Thyroid gland (tissue), 4 donors: ENCODE data around the gene MRC1. TPM values are rescaled to one million over a fixed set of nuclear protein-coding genes. Genes with fewer than 3 reads are reported as not detected.

Source experiments
- DNase-seq, 2 donors: peaks; one replicate each; pipeline ENCODE4 v3.0.0-alpha.2; 2019
- H3K27ac ChIP-seq, 3 donors: fragments of 200-600 bp; sonication (generic); 1 replicate in 2 of 3; 2 replicates in 1 of 3; pipeline ENCODE4 v1.5.1; 2016 to 2019; ENCODE audit warnings: mild to moderate bottlenecking in 1 of 3, moderate library complexity in 1 of 3
- H3K27me3 ChIP-seq: fragments of 200-600 bp; sonication (generic); one replicate; pipeline ENCODE4 v1.5.1; 2019
- H3K36me3 ChIP-seq, 2 donors: fragments of 200-600 bp; sonication (generic); one replicate each; pipeline ENCODE4 v1.5.1; 2016 to 2019
- H3K4me1 ChIP-seq, 2 donors: fragments of 200-600 bp; sonication (generic); one replicate each; pipeline ENCODE4 v1.5.1; 2017 to 2019
- H3K4me3 ChIP-seq, 3 donors: fragments of 200-600 bp; sonication (generic); replicated peaks in 1 of 3; 1 replicate in 2 of 3; 2 replicates in 1 of 3; pipeline ENCODE4 v1.5.1; 2016; ENCODE audit warnings: mild to moderate bottlenecking in 1 of 3
- H3K9me3 ChIP-seq: fragments of 200-600 bp; sonication (generic); one replicate; pipeline ENCODE4 v1.5.1; 2017
- POLR2A ChIP-seq, 2 donors: fragments of 450-650 bp; IDR thresholded peaks; one replicate each; pipeline ENCODE4 v1.6.1; 2017; ENCODE audit warnings: antibody characterized with exemption in 2 of 2, mild to moderate bottlenecking in 2 of 2, moderate library complexity in 1 of 2
- WGBS, 2 donors: methylation state at CpG; one replicate each; pipeline ENCODE4 v1.1.5; 2017; 5-methylcytosine and 5-hydroxymethylcytosine counted together
- intact Hi-C: fragments of 100-400 bp; cut with DNase I; formaldehyde crosslinking; loops from one replicate; pipeline ENCODE4 v1.15.1; 2023
- total RNA-seq, 4 donors: library from RNA; depleted of rRNA; stranded (reverse); fragments of >200 nt; gene quantifications; one replicate each; pipeline ENCODE4 v1.2.3, GENCODE V29; 2016
- TF ChIP-seq, protein P1 (sequence below), 6 experiments: fragments of 200-600 bp in 3 of 6; fragments of 450-650 bp in 3 of 6; sonication (generic) in 3 of 6; IDR thresholded peaks; one replicate each; pipeline ENCODE4 v1.5.1; 2016 to 2019; ENCODE audit warnings: antibody characterized with exemption in 6 of 6, mild to moderate bottlenecking in 2 of 6, inconsistent platforms in 1 of 6, moderate library complexity in 1 of 6

MRC1 gene
- total RNA-seq, 4 donors from 2014 or later = 11.8 to 73.4 (median 36.8) TPM

DNA sequence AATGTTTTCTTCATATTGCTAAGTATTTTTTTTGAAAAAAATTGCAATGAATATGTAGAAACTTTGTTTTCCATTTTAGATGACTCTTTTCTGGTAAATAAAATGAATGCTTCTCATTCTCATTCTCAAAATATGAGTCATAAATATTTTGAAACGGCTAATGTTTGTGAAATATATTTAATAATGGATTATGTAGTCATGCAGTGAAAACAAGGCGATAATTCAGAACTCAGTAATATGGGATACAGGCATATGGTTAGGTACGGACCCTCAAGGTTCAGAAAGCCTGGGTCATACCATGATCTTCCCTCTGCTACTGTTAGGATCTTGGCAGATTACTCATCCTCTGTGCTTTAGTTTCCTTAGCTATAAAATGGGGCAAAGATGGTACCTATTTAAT, 96.3 kb downstream of the MRC1 start:
- DNase-seq = no peak
- intact Hi-C loops = no loop called here

DNA sequence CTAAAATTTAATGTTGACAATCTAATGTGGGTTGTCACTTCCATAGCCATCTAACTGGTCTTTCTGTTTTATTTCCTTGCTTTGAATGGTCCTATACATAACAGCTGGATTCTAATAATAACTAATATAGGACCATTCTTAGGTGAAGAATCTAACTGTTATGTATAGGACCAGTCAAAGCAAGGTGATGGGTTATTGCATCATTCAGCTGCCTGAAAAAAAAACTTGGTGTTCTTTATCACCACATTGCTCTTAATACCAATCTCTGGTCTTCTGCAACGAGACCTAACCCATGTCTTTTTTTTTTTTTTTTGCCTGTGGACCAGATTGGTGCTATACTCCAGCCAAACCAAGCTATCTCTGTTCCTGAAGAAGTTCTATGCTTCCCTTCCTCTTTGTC, 96.9 kb downstream of the MRC1 start:
- Histone ChIP-seq H3K27ac (no peak overlapping the region), H3K4me3 (no peak overlapping the region), H3K9me3 (no peaks in the 10 kb centered on the region), H3K27me3 (no peaks in the 10 kb centered on the region), H3K4me1 (no peaks in the 10 kb centered on the region), H3K36me3 (no peaks in the 10 kb centered on the region)
- WGBS, 2 donors = 62 to 69% methylated on average over 1 of the region's 1 CpG
- no peak for DNase-seq
- intact Hi-C loops = no loop called here
- TF ChIP-seq POLR2A (IDR thresholded peaks at IDR 0.05) = no peak
- TF ChIP-seq, protein P1, sequence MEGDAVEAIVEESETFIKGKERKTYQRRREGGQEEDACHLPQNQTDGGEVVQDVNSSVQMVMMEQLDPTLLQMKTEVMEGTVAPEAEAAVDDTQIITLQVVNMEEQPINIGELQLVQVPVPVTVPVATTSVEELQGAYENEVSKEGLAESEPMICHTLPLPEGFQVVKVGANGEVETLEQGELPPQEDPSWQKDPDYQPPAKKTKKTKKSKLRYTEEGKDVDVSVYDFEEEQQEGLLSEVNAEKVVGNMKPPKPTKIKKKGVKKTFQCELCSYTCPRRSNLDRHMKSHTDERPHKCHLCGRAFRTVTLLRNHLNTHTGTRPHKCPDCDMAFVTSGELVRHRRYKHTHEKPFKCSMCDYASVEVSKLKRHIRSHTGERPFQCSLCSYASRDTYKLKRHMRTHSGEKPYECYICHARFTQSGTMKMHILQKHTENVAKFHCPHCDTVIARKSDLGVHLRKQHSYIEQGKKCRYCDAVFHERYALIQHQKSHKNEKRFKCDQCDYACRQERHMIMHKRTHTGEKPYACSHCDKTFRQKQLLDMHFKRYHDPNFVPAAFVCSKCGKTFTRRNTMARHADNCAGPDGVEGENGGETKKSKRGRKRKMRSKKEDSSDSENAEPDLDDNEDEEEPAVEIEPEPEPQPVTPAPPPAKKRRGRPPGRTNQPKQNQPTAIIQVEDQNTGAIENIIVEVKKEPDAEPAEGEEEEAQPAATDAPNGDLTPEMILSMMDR (IDR thresholded peaks at IDR 0.05) = no peak

More for the DNA sequence above, 96.3 kb downstream of the MRC1 start:
- no peak overlapping the region for H3K4me3 ChIP-seq
- no peaks in the 10 kb centered on the region for H3K36me3 ChIP-seq
- no peaks in the 10 kb centered on the region for H3K9me3 ChIP-seq
- TF ChIP-seq POLR2A (IDR thresholded peaks at IDR 0.05) = no peak
- TF ChIP-seq, protein P1 (IDR thresholded peaks at IDR 0.05) = no peak
- H3K27me3 ChIP-seq = no peaks in the 10 kb centered on the region
- no peaks in the 10 kb centered on the region for H3K4me1 ChIP-seq
- WGBS, 2 donors = 89 to 91% methylated on average over 3 of the region's 3 CpGs
- H3K27ac ChIP-seq = no peak overlapping the region

DNA sequence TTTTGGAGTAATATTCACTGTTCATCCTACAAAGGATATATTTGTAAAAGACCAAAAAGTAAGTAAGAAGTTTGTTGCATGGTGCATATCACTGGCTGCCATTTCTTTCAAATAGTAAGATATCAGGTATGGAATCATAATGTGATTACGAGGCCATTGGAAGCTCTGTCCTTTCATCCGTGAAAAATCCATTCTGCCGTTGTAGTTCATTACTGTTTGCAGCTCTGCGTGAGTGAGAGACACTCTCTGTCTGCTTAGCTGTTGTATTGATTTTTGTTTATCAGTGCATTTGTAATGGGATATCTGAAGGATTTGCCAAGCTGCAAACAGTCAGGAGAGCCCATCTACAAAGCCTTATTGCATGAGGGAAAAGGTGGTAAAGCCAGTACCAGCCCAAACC, 98.5 kb downstream of the MRC1 start:
- Histone ChIP-seq H3K4me1 (no peaks in the 10 kb centered on the region), H3K27ac (no peak overlapping the region), H3K27me3 (no peaks in the 10 kb centered on the region), H3K4me3 (no peak overlapping the region), H3K36me3 (no peaks in the 10 kb centered on the region), H3K9me3 (no peaks in the 10 kb centered on the region)
- intact Hi-C loops = no loop called here
- DNase-seq = no peak
- 77 to 87% methylated on average over 4 of the region's 4 CpGs for WGBS, 2 donors
- no peak for TF ChIP-seq POLR2A (IDR thresholded peaks at IDR 0.05)
- TF ChIP-seq, protein P1 (IDR thresholded peaks at IDR 0.05) = no peak

DNA sequence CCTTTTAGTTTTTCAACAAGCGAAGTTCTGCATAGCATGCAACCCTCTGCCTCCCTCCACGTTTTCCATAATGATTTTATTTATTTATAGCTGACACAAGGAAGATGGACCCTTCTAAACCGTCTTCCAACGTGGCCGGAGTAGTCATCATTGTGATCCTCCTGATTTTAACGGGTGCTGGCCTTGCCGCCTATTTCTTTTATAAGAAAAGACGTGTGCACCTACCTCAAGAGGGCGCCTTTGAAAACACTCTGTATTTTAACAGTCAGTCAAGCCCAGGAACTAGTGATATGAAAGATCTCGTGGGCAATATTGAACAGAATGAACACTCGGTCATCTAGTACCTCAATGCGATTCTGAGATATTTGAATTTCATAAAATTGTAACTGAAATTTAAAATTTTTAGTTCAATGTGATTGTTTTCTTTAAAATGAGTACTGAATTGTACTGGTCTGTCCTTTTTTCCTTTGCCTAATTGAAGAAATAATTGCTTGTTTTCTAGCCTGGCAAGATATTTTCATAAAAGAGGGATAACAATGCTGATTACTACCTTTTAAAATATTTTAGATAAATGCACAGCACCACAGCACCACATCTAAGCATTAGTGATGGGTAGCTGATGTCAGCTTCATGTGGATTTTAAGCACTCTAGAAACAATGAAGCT, 101.1 kb downstream of the MRC1 start:
- Histone ChIP-seq H3K4me1 (no peaks in the 10 kb centered on the region), H3K27ac (no peak overlapping the region), H3K4me3 (no peak overlapping the region), H3K36me3 (no peaks in the 10 kb centered on the region), H3K27me3 (no peaks in the 10 kb centered on the region), H3K9me3 (no peaks in the 10 kb centered on the region)
- intact Hi-C loops = loop anchor here (10.0 kb wide), 2 partner anchors 195 to 305 kb away; no protein-coding TSS in a partner anchor
- WGBS, 2 donors = 20 to 21% methylated on average over 12 of the region's 12 CpGs
- peak; percentile 50 to 63 for DNase-seq
- TF ChIP-seq, protein P1 (IDR thresholded peaks at IDR 0.05) = peak in 4 of 6 experiments; percentile 41 to 61 (median 58)
- no peak for TF ChIP-seq POLR2A (IDR thresholded peaks at IDR 0.05)

DNA sequence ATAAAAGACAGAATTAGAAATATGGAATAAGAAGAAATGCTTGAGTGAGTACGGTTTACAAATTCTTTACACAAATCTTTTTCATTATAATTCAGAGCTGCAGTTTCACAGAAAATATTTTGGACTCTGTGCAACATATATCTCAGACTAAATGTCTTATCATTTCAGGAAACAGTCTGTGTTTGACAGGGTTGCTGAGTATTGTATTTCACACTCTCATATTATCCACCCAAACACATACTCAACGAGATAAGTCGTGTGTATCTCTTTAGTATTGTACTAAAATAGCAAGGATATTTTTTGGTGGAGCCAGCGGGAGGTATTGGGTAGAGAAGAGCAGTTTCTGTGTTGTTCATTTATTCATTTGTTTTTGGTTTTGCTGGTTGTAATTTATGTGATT, 103.6 kb downstream of the MRC1 start:
- intact Hi-C loops = loop anchor here (10.0 kb wide), 2 partner anchors 192 to 302 kb away; no protein-coding TSS in a partner anchor
- WGBS, 2 donors = 71 to 73% methylated on average over 4 of the region's 4 CpGs
- H3K27ac ChIP-seq = no peak overlapping the region

More for the DNA sequence above, 103.6 kb downstream of the MRC1 start:
- TF ChIP-seq, protein P1 (IDR thresholded peaks at IDR 0.05) = no peak
- Histone ChIP-seq H3K4me1 (no peaks in the 10 kb centered on the region), H3K36me3 (no peaks in the 10 kb centered on the region), H3K27me3 (no peaks in the 10 kb centered on the region), H3K9me3 (no peaks in the 10 kb centered on the region), H3K4me3 (no peak overlapping the region)
- DNase-seq = no peak
